Lung (tissue), 12 donors: ENCODE data around the gene ANXA9. TPM values are rescaled to one million over a fixed set of nuclear protein-coding genes. Genes with fewer than 3 reads are reported as not detected.

Source experiments
- ATAC-seq: fragments of 200-7000 bp; cut with Tn5 transposase; one replicate; pipeline ENCODE4 v1.9.1; 2020; ENCODE audit warnings: moderate number of reproducible peaks; ENCODE audit not compliant: insufficient read depth, low FRiP score
- DNase-seq, 3 donors: peaks; one replicate each; pipeline ENCODE4 v3.0.0-alpha.2; 2013 to 2017
- H3K27ac ChIP-seq, 2 donors: one replicate each; pipeline ENCODE4 v1.5.1; 2013; ENCODE audit warnings: mild to moderate bottlenecking in 2 of 2, moderate library complexity in 2 of 2, control low read depth in 1 of 2, inconsistent platforms in 1 of 2, low read depth in 1 of 2, low read length in 1 of 2
- H3K27me3 ChIP-seq, 3 donors: one replicate each; pipeline ENCODE4 v1.5.1; 2013; ENCODE audit warnings: low read length in 2 of 3; ENCODE audit not compliant: control insufficient read depth in 3 of 3, insufficient read depth in 3 of 3
- H3K36me3 ChIP-seq, 4 donors: one replicate each; pipeline ENCODE4 v1.5.1; 2013; ENCODE audit warnings: low read length in 4 of 4, mild to moderate bottlenecking in 1 of 4, moderate library complexity in 1 of 4; ENCODE audit not compliant: control insufficient read depth in 4 of 4, insufficient read depth in 4 of 4
- H3K4me1 ChIP-seq, 5 donors: one replicate each; pipeline ENCODE4 v1.5.1; 2013; ENCODE audit warnings: low read length in 5 of 5, mild to moderate bottlenecking in 2 of 5, moderate library complexity in 1 of 5; ENCODE audit not compliant: control insufficient read depth in 5 of 5, insufficient read depth in 5 of 5
- H3K4me3 ChIP-seq: one replicate; pipeline ENCODE4 v1.5.1; 2013; ENCODE audit warnings: mild to moderate bottlenecking, control low read depth, moderate library complexity
- H3K9ac ChIP-seq, 2 donors: one replicate each; pipeline ENCODE4 v1.5.1; 2013; ENCODE audit warnings: low read length in 2 of 2, control low read depth in 1 of 2; ENCODE audit not compliant: insufficient read depth in 1 of 2
- H3K9me3 ChIP-seq, 4 donors: one replicate each; pipeline ENCODE4 v1.5.1; 2013; ENCODE audit warnings: low read length in 3 of 4, mild to moderate bottlenecking in 1 of 4, moderate library complexity in 1 of 4; ENCODE audit not compliant: control insufficient read depth in 4 of 4, insufficient read depth in 3 of 4
- WGBS, 2 donors: extraction: QIAGEN DNeasy Blood & Tissue Kit; methylation state at CpG; one replicate each; pipeline ENCODE4 v1.1.7; 2013; 5-methylcytosine and 5-hydroxymethylcytosine counted together
- polyA plus RNA-seq, 2 donors: library from polyadenylated mRNA; stranded (reverse); fragments of 200-250 nt; gene quantifications; one replicate each; pipeline ENCODE4 v1.2.1, GENCODE V29; 2013
- total RNA-seq, 2 donors: library from RNA; depleted of rRNA in 1 of 2; stranded (reverse); fragments of >200 nt in 1 of 2; gene quantifications; one replicate each; pipeline ENCODE4 v1.2.1, GENCODE V29; 2014 to 2021
- TF ChIP-seq, protein P1 (sequence below): IDR thresholded peaks from 2 replicates; pipeline ENCODE4 v1.5.1; 2012; ENCODE audit warnings: mild to moderate bottlenecking; ENCODE audit errors: control extremely low read depth, extremely low read depth
- donor health status: control.
- donor health status: control.
- donor health status: Bipolar disorder and iron deficiency.
- donor health status: healthy.
- donor health status: DM: yes; HTN: yes; CAD: no.

ANXA9 gene
- total and polyA plus RNA-seq, 4 donors: 0.37 to 1.3 (median 0.85) TPM

DNA sequence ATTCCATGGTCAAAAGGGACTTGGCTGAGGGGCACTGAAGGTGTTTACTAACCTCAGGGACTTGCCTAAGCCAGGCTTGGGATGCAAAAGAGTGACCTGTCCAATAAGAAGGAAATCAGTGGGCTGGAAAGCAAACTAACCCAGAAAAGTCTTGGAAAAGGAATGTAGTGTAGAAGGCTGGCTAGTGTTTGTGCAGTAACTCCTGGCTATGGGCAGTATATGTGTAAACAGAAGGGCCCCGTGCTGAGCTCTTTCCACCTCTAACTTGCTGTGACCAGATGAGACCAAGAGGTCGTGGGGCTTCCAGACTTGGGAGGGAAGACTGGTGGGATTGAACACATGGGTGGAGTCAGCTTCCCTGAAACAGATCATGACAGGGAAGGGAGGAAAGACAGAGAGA, 20.5 kb downstream of the ANXA9 start:
- H3K4me3 ChIP-seq: no peak overlapping the region
- peaks cover 13 to 25% (median 22%) of the 10 kb centered on the region in 4 donors for H3K36me3 ChIP-seq
- ATAC-seq (no peak), DNase-seq (no peak)
- peak overlapping the region in 1 of 2 donors; percentile 65 for H3K9ac ChIP-seq
- no peaks in the 10 kb centered on the region for H3K27me3 ChIP-seq
- TF ChIP-seq, protein P1, sequence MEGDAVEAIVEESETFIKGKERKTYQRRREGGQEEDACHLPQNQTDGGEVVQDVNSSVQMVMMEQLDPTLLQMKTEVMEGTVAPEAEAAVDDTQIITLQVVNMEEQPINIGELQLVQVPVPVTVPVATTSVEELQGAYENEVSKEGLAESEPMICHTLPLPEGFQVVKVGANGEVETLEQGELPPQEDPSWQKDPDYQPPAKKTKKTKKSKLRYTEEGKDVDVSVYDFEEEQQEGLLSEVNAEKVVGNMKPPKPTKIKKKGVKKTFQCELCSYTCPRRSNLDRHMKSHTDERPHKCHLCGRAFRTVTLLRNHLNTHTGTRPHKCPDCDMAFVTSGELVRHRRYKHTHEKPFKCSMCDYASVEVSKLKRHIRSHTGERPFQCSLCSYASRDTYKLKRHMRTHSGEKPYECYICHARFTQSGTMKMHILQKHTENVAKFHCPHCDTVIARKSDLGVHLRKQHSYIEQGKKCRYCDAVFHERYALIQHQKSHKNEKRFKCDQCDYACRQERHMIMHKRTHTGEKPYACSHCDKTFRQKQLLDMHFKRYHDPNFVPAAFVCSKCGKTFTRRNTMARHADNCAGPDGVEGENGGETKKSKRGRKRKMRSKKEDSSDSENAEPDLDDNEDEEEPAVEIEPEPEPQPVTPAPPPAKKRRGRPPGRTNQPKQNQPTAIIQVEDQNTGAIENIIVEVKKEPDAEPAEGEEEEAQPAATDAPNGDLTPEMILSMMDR: no peak
- H3K27ac ChIP-seq: peak overlapping the region in 1 of 2 donors; percentile 46
- no peaks in the 10 kb centered on the region for H3K9me3 ChIP-seq
- WGBS, 2 donors: 33 to 65% methylated on average over 2 of the region's 2 CpGs
- peaks cover 5 to 33% (median 14%) of the 10 kb centered on the region in 5 donors for H3K4me1 ChIP-seq

DNA sequence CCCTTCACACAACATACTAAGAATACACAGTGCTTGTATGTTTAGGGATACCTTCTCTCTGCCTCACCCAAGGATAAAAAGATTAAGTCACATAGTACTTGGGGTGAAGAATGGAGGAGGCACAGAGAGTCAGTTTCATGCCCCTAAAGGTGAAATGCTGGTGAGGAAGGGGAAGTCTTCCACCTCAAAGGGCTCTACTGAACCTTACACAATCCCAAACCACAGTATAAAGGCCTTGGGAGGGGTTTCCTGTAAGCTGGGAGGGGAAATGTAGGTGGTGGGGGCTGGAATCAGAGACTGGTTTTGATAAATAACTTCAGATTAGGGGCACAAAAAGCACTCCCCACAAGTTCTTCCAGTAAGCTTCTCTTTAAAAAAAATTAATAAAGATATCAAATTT, 21.1 kb downstream of the ANXA9 start:
- no peaks in the 10 kb centered on the region for H3K9me3 ChIP-seq
- peak overlapping the region in 1 of 2 donors; percentile 65 for H3K9ac ChIP-seq
- H3K4me3 ChIP-seq: no peak overlapping the region
- DNase-seq (no peak), ATAC-seq (no peak)
- no peaks in the 10 kb centered on the region for H3K27me3 ChIP-seq
- peaks cover 13 to 24% (median 18%) of the 10 kb centered on the region in 4 donors for H3K36me3 ChIP-seq
- peaks cover 7 to 37% (median 18%) of the 10 kb centered on the region in 5 donors for H3K4me1 ChIP-seq
- H3K27ac ChIP-seq: no peak overlapping the region
- TF ChIP-seq, protein P1: no peak

GRCh38 chr1:151005729-151006319, 23.7 kb downstream of the ANXA9 start:
- peak overlapping the region; percentile 90 for H3K9ac ChIP-seq
- no peaks in the 10 kb centered on the region for H3K9me3 ChIP-seq
- H3K27me3 ChIP-seq: no peaks in the 10 kb centered on the region
- ATAC-seq: no peak
- peaks cover 2 to 14% (median 4%) of the 10 kb centered on the region in 4 donors for H3K36me3 ChIP-seq
- DNase-seq: peak in 1 of 3 donors; percentile 36
- 12 to 40% methylated on average over 4 of the region's 4 CpGs for WGBS, 2 donors
- H3K4me1 ChIP-seq: peaks cover 9 to 49% (median 18%) of the 10 kb centered on the region in 5 donors
- TF ChIP-seq, protein P1: no peak
- H3K4me3 ChIP-seq: peak overlapping the region; percentile 53
- peak overlapping the region; percentile 92 for H3K27ac ChIP-seq
